Nucleus accumbens (tissue), 56 donors: Measurements from ENCODE around the gene PRPF4.
"Not testable (repeated sequence)": the region's sequence is repeated elsewhere in the genome, so short reads cannot be mapped to it uniquely, and the experiment has no call there.

Source experiments
- DNase-seq, 56 donors: peaks; one replicate each; lab custom pipeline; 2025; lab: John Stamatoyannopoulos, UW

Gene PRPF4

GRCh38 chr9:113275157-113276131, at the start of gene PRPF4, which contains the start of gene CDC26:
Gene PRPF4 (plus strand): TSS chr9:113275658. CDS start chr9:113275744, 86 bp downstream.
Gene CDC26 (minus strand): TSS chr9:113275572. CDS start chr9:113272507, 3,065 bp downstream.
- DNase-seq: peak; percentile 78 to 98 (median 96)

- no peak for DNase-seq
Observed at GRCh38 chr9:113227436-113227835, 48.0 kb upstream of the PRPF4 start.

- DNase-seq: no peak
Observed at GRCh38 chr9:113228130-113228665, 47.3 kb upstream of the PRPF4 start.

GRCh38 chr9:113231701-113232100, 43.8 kb upstream of the PRPF4 start:
- no peak for DNase-seq

- not testable (repeated sequence) for DNase-seq
Observed at GRCh38 chr9:113235701-113236255, 39.7 kb upstream of the PRPF4 start.

GRCh38 chr9:113237026-113237425, 38.4 kb upstream of the PRPF4 start:
- no peak for DNase-seq

GRCh38 chr9:113238202-113238858, 37.1 kb upstream of the PRPF4 start:
- DNase-seq: no peak

GRCh38 chr9:113238859-113239232, 36.6 kb upstream of the PRPF4 start:
- DNase-seq: no peak

- no peak for DNase-seq
Observed at GRCh38 chr9:113241161-113241560, 34.3 kb upstream of the PRPF4 start.

- no peak for DNase-seq
Observed at GRCh38 chr9:113244556-113244955, 30.9 kb upstream of the PRPF4 start.

- no peak for DNase-seq
Observed at GRCh38 chr9:113245894-113246293, 29.6 kb upstream of the PRPF4 start.

GRCh38 chr9:113246928-113247327, 28.5 kb upstream of the PRPF4 start:
- no peak for DNase-seq

- no peak for DNase-seq
Observed at GRCh38 chr9:113247640-113248039, 27.8 kb upstream of the PRPF4 start.

GRCh38 chr9:113249661-113250060, 25.8 kb upstream of the PRPF4 start:
- DNase-seq: not testable (repeated sequence)

GRCh38 chr9:113250807-113251206, 24.7 kb upstream of the PRPF4 start:
- no peak for DNase-seq

GRCh38 chr9:113254991-113255390, 20.5 kb upstream of the PRPF4 start:
- DNase-seq: no peak

- DNase-seq: no peak
Observed at GRCh38 chr9:113255438-113255837, 20.0 kb upstream of the PRPF4 start.

- no peak for DNase-seq
Observed at GRCh38 chr9:113257863-113258262, 17.6 kb upstream of the PRPF4 start.

GRCh38 chr9:113258282-113258681, 17.2 kb upstream of the PRPF4 start:
- DNase-seq: no peak

GRCh38 chr9:113261917-113262671, 13.4 kb upstream of the PRPF4 start:
- no peak for DNase-seq
